ENCODE data around the gene SLC26A9.
"Not testable (repeated sequence)": the region's sequence is repeated elsewhere in the genome, so short reads cannot be mapped to it uniquely, and the experiment has no call there.

Gene SLC26A9

DNA sequence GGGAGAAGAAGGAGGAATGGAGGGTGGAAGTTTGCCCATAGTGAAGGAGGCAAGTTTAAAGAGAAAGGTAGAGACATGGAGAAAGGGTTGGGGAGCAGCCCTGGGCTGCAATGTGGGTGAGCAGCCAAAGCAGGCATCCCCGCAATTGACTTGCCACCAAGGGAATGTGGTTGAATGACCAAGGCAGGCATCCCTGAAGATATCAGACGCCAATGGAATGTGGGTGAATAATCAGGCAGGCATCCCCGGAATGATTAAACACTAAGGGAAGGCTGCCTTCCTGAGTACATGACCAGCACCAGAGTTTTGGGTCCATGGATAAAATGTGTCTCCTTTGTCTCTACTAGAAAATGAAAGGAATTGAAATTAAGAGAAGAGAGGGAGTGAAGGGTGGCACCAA lies 53.5 kb downstream of the SLC26A9 start:
- DNase-seq, result not testable (repeated sequence)

DNA sequence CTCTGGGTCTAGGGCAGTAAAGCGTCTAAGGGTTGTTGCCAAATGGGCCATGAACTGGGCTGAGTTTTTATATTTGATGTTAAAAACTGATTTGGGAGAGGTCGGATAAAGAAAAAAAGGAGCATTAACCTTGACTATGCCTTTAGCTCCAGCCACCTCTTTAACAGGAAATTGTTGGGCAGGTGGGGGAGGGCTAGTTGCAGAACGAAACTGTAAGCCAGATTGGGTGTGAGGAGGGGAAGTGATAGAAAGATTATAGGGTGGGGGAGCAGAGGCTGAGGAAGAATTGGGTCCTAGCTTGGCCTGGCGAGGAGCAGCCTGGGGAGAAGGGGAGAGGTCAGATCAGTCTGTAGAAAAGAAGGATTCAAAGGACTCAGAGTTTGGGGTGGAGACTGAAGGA lies 54.2 kb downstream of the SLC26A9 start:
- not testable (repeated sequence) for DNase-seq

DNA sequence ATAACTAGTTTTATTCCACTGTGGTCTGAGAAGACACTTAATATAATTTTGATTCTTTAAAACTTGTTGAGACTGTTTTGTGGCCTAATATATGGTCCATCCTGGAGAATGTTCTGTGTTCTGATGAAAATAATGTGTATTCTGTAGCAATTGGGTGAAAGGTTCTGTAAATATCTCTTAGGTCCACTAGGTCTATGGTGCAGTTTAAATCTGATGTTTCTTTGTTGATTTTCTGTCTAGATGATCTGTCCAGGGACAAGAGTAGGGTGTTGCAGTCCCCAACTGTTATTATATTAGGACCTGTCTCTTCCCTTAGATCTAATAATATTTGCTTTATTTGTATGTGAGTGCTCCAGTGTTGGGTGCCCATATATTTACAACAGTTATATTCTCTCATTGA lies 59.5 kb downstream of the SLC26A9 start:
- no peak for DNase-seq

DNA sequence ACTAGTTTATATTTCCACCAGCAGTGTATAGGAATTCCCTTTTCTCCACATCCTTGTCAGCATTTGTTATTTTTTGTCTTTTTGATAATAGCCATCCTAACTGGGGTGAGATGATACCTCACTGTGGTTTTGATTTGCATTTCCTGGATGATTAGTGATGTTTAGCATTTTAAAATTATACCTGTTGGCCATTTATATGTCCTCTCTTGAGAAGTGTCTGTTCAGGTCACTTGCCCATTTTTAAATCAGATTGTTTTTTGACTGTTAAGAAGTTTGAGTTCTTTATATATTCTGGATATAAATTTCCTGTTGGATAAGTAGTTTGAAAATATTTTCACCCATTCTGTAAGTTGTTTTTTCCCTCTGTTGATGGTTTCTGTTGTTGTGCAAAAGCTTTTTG lies 62.3 kb downstream of the SLC26A9 start:
- no peak for DNase-seq

DNA sequence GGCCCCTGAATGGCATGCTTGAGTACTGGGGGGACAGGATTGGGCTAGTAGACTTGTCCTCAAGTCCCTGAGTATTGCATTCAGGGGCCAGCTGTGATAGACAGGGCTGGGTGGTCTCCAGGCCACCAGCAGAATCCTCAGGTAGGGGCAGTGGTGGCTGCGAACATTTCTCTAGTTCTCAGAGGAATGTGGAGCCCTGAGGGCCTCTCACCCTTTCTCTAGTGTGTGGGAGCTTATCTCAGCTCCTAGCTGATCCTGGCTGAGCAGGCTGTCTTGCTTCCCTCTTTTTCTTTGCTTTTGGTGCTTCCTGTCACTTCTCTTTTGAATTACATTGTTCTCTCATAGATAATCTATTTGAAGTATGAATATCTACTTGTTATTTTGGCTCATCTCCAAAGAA lies 63.3 kb downstream of the SLC26A9 start:
- DNase-seq, result no peak

DNA sequence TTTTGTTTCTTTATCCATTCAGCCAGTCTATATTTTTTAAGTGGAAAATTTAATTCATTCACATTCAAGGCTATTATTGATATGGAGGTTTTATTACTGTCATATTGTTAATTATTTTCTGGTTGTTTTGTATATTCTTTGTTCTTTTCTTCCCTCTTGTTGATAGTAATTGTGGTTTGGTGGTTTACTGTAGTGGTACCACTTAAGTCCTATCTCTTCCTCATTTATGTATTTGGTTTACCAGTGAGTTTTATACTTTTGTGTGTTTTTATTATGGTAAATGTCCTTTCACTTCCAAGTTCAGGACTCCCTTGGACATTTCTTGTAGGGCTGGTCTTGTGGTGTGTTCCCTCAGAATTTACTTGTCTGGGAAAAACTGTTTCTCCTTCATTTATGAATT lies 65.2 kb downstream of the SLC26A9 start:
- DNase-seq, result no peak

DNA sequence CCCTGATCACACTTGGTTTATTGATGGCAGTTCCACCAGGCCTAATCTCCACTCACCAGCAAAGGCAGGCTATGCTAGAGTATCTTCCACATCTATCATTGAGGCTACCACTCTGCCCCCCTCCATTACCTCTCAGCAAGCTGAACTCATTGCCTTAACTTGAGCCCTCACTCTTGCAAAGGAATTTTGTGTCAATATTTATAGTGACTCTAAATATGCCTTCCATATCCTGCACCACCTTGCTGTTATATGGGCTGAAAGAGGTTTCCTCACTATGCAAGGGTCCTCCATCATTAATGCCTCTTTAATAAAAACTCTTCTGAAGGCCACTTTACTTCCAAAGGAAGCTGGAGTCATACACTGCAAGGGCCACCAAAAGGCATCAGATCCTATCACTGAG lies 70.1 kb downstream of the SLC26A9 start:
- DNase-seq, result not testable (repeated sequence)

DNA sequence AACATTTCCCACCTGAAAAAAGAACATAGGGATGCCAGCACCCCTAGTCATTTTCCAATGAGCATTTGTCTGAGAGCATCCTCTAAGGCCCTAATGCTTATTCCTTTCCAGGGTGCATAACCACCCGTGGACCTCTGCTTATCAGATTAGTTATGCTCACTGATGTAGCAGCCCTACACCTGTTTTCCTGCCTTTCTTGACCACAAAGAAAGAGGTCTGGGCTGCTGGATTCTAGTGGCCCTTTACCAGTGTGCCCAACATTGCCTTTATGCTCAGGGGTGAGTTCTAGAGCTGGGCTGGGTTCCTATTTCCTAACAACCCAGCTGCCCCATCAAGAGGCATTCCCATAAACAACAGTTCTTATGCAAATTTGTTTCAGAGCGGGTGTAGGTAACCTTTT lies 73.0 kb downstream of the SLC26A9 start:
- DNase-seq, result no peak

Measured in stimulated activated CD4-positive, alpha-beta T cell treated with anti-CD3 and anti-CD28 coated beads, Interleukin-15, amount 100 ng/mL, for 24 hours (primary cell).